Hematopoietic multipotent progenitor cell treated with erythropoietin and hydrocortisone succinate and interleukin-3 and kit ligand, for 15 days (in vitro differentiated cells): Measurements from ENCODE around the gene CTAGE4.
"Not testable (repeated sequence)": the region's sequence is repeated elsewhere in the genome, so short reads cannot be mapped to it uniquely, and the experiment has no call there.

Source experiments
- DNase-seq: peaks from one replicate; pipeline ENCODE4 v3.0.0-alpha.2; 2015; ENCODE audit warnings: low spot score

Gene CTAGE4

GRCh38 chr7:144205306-144205705 lies 22.0 kb downstream of the CTAGE4 start:
- not testable (repeated sequence) for DNase-seq

GRCh38 chr7:144217200-144217599 lies 33.9 kb downstream of the CTAGE4 start:
- not testable (repeated sequence) for DNase-seq

- DNase-seq, result not testable (repeated sequence)
Observed at GRCh38 chr7:144218581-144218980, 35.3 kb downstream of the CTAGE4 start.

GRCh38 chr7:144219149-144219548 lies 35.9 kb downstream of the CTAGE4 start:
- not testable (repeated sequence) for DNase-seq

- not testable (repeated sequence) for DNase-seq
Observed at GRCh38 chr7:144220531-144220930, 37.3 kb downstream of the CTAGE4 start.

- not testable (repeated sequence) for DNase-seq
Observed at GRCh38 chr7:144223675-144224074, 40.4 kb downstream of the CTAGE4 start.

GRCh38 chr7:144226866-144227265 lies 43.6 kb downstream of the CTAGE4 start:
- DNase-seq, result not testable (repeated sequence)

GRCh38 chr7:144228810-144229209 lies 45.5 kb downstream of the CTAGE4 start:
- DNase-seq, result not testable (repeated sequence)

GRCh38 chr7:144231027-144231426 lies 47.8 kb downstream of the CTAGE4 start:
- not testable (repeated sequence) for DNase-seq

- DNase-seq, result not testable (repeated sequence)
Observed at GRCh38 chr7:144233039-144233438, 49.8 kb downstream of the CTAGE4 start.
